Measurements from ENCODE around the gene DENND4A. TPM values are rescaled to one million over a fixed set of nuclear protein-coding genes. Genes with fewer than 3 reads are reported as not detected.
"Not testable (repeated sequence)": the region's sequence is repeated elsewhere in the genome, so short reads cannot be mapped to it uniquely, and the experiment has no call there.

DENND4A gene
- total RNA-seq, 1 donor from 2014 or later: 26.9 TPM

GRCh38 chr15:65632780-65633375, 159.2 kb downstream of the DENND4A start:
- DNase-seq (ENCODE audit: low spot score): no peak

- DNase-seq (ENCODE audit: low spot score): no peak
Observed at GRCh38 chr15:65631503-65631902, 160.6 kb downstream of the DENND4A start.

GRCh38 chr15:65630760-65631159, 161.3 kb downstream of the DENND4A start:
- DNase-seq (ENCODE audit: low spot score): no peak

GRCh38 chr15:65629548-65629947, 162.5 kb downstream of the DENND4A start:
- DNase-seq (ENCODE audit: low spot score): no peak

GRCh38 chr15:65626856-65627255, 165.2 kb downstream of the DENND4A start:
- no peak for DNase-seq (ENCODE audit: low spot score)

- no peak for DNase-seq (ENCODE audit: low spot score)
Observed at GRCh38 chr15:65623103-65623502, 169.0 kb downstream of the DENND4A start.

GRCh38 chr15:65621638-65622037, 170.5 kb downstream of the DENND4A start, which contains the start of gene SLC24A1:
TSS of gene SLC24A1 (plus strand) at chr15:65621938. CDS start at chr15:65624081, 2,143 bp downstream.
- DNase-seq (ENCODE audit: low spot score): no peak

- no peak for DNase-seq (ENCODE audit: low spot score)
Observed at GRCh38 chr15:65620833-65621232, 171.3 kb downstream of the DENND4A start.

GRCh38 chr15:65619626-65620290, 172.3 kb downstream of the DENND4A start:
- no peak for DNase-seq (ENCODE audit: low spot score)

- no peak for DNase-seq (ENCODE audit: low spot score)
Observed at GRCh38 chr15:65618560-65619109, 173.5 kb downstream of the DENND4A start.

- DNase-seq (ENCODE audit: low spot score): not testable (repeated sequence)
Observed at GRCh38 chr15:65615887-65616286, 176.2 kb downstream of the DENND4A start.

- no peak for DNase-seq (ENCODE audit: low spot score)
Observed at GRCh38 chr15:65612949-65613744, 178.9 kb downstream of the DENND4A start.

- DNase-seq (ENCODE audit: low spot score): no peak
Observed at GRCh38 chr15:65612616-65612946, 179.5 kb downstream of the DENND4A start.

GRCh38 chr15:65611888-65612615, 180.0 kb downstream of the DENND4A start:
- no peak for DNase-seq (ENCODE audit: low spot score)

- peak; percentile 97 for DNase-seq (ENCODE audit: low spot score)
Observed at GRCh38 chr15:65610871-65611718, 181.0 kb downstream of the DENND4A start, which contains the start of gene INTS14. TSS of gene INTS14 (minus strand) at chr15:65611131. CDS start at chr15:65607380, 3,751 bp downstream.

Other genes with a start within 250 kb of the DENND4A start
- gene INTS14, start 181.2 kb downstream of the DENND4A start, total RNA-seq: 35.7 TPM
- 8.7 TPM for gene SLC24A1, start 170.4 kb downstream of the DENND4A start, total RNA-seq
- 250 TPM for gene RAB11A, start 77.2 kb upstream of the DENND4A start, total RNA-seq

Data from mucosa of gallbladder (tissue), 1 donor.